RCC 7860 (cell line): ENCODE data around the gene CNTN5.
"Not testable (repeated sequence)": the region's sequence is repeated elsewhere in the genome, so short reads cannot be mapped to it uniquely, and the experiment has no call there.

Source experiments
- DNase-seq: peaks from one replicate; pipeline ENCODE4 v3.0.0-alpha.2; 2015; ENCODE audit warnings: low spot score
- FAIRE-seq: peaks from 2 replicates; lab custom pipeline; 2012; peaks lifted over from hg19 to GRCh38; lab: Jason Lieb, UNC

The CNTN5 gene

GRCh38 chr11:99693941-99694492, 673.3 kb downstream of the CNTN5 start:
- DNase-seq, result peak; percentile 23
- FAIRE-seq, result no peak

GRCh38 chr11:99695106-99695505, 674.4 kb downstream of the CNTN5 start:
- FAIRE-seq (no peak), DNase-seq (no peak)

- no peak for FAIRE-seq
- DNase-seq, result no peak
Measured at GRCh38 chr11:99706848-99707247, 686.1 kb downstream of the CNTN5 start.

- no peak for FAIRE-seq
- no peak for DNase-seq
Measured at GRCh38 chr11:99708928-99709672, 688.4 kb downstream of the CNTN5 start.

GRCh38 chr11:99716302-99716701, 695.6 kb downstream of the CNTN5 start:
- no peak for DNase-seq
- FAIRE-seq, result no peak

- DNase-seq, result no peak
Measured at GRCh38 chr11:99718291-99718690, 697.5 kb downstream of the CNTN5 start.

GRCh38 chr11:99739464-99740089, 718.8 kb downstream of the CNTN5 start:
- no peak for FAIRE-seq
- peak; percentile 6 for DNase-seq

More at GRCh38 chr11:99718291-99718690, 697.5 kb downstream of the CNTN5 start:
- no peak for FAIRE-seq

GRCh38 chr11:99742501-99742900, 721.8 kb downstream of the CNTN5 start:
- DNase-seq (no peak), FAIRE-seq (no peak)

GRCh38 chr11:99759787-99760186, 739.0 kb downstream of the CNTN5 start:
- no peak for DNase-seq
- no peak for FAIRE-seq

GRCh38 chr11:99766811-99767210, 746.1 kb downstream of the CNTN5 start:
- DNase-seq (no peak), FAIRE-seq (no peak)

GRCh38 chr11:99773646-99774045, 752.9 kb downstream of the CNTN5 start:
- FAIRE-seq, result no peak
- no peak for DNase-seq

- DNase-seq (no peak), FAIRE-seq (no peak)
Measured at GRCh38 chr11:99781074-99781473, 760.3 kb downstream of the CNTN5 start.

- DNase-seq, result no peak
- FAIRE-seq, result no peak
Measured at GRCh38 chr11:99791354-99791753, 770.6 kb downstream of the CNTN5 start.

- FAIRE-seq, result no peak
- no peak for DNase-seq
Measured at GRCh38 chr11:99795999-99796398, 775.2 kb downstream of the CNTN5 start.

GRCh38 chr11:99803501-99803900, 782.8 kb downstream of the CNTN5 start:
- DNase-seq (no peak), FAIRE-seq (no peak)

GRCh38 chr11:99812516-99812915, 791.8 kb downstream of the CNTN5 start:
- FAIRE-seq (no peak), DNase-seq (no peak)

- DNase-seq, result no peak
- no peak for FAIRE-seq
Measured at GRCh38 chr11:99814021-99814420, 793.3 kb downstream of the CNTN5 start.

- DNase-seq (no peak), FAIRE-seq (no peak)
Measured at GRCh38 chr11:99814738-99815137, 794.0 kb downstream of the CNTN5 start.

- FAIRE-seq, result no peak
- DNase-seq, result no peak
Measured at GRCh38 chr11:99818991-99819390, 798.2 kb downstream of the CNTN5 start.

- DNase-seq, result no peak
- no peak for FAIRE-seq
Measured at GRCh38 chr11:99822846-99823565, 802.3 kb downstream of the CNTN5 start.

GRCh38 chr11:99836739-99837138, 816.0 kb downstream of the CNTN5 start:
- FAIRE-seq, DNase-seq: not testable (repeated sequence)
